SK-N-SH (cell line): ENCODE data around the gene EML1. TPM values are rescaled to one million over a fixed set of nuclear protein-coding genes. Genes with fewer than 3 reads are reported as not detected.

Source experiments
- CTCF ChIA-PET: fragments of 300-600, 350-600 bp; formaldehyde crosslinking; extraction: SDS; loops from one replicate; lab custom pipeline; 2021; lab: Yijun Ruan, JAX
- POLR2A ChIA-PET: fragments of 350-600 bp; sonication (Branson Sonifier 250); formaldehyde crosslinking; extraction: SDS; loops from one replicate; lab custom pipeline; 2020; ENCODE audit warnings: antibody characterized with exemption, inconsistent platforms; lab: Yijun Ruan, JAX
- DNase-seq: peaks from one replicate; pipeline ENCODE4 v3.0.0; 2012
- H2AFZ ChIP-seq: fragments of 200-600 bp; sonication (generic); 2 replicates; pipeline ENCODE4 v1.8.1; 2016; ENCODE audit warnings: antibody characterized with exemption, mild to moderate bottlenecking, low read depth
- H3F3A ChIP-seq: fragments of 200-600 bp; sonication (generic); replicated peaks from 2 replicates; pipeline ENCODE3; 2016; ENCODE audit warnings: antibody characterized with exemption, mild to moderate bottlenecking; ENCODE audit not compliant: insufficient read depth
- H3K27ac ChIP-seq, 2 experiments: fragments of 200-500 bp in 1 of 2; fragments of 200-600 bp in 1 of 2; sonication (Bioruptor generic) in 1 of 2; sonication (generic), shearing (Covaris generic) in 1 of 2; 2 replicates each; pipeline versions ENCODE4 v1.5.1 to v1.6.1; 2014 to 2016; ENCODE audit warnings: low read depth in 2 of 2, inconsistent platforms in 1 of 2, low read length in 1 of 2, mild to moderate bottlenecking in 1 of 2, mixed read lengths in 1 of 2
- H3K27me3 ChIP-seq: fragments of 200-600 bp; sonication (generic), shearing (Covaris generic); 2 replicates; pipeline ENCODE4 v1.6.1; 2016; ENCODE audit warnings: mixed run types; ENCODE audit not compliant: insufficient read depth
- H3K36me3 ChIP-seq, 2 experiments: fragments of 200-500 bp in 1 of 2; fragments of 200-600 bp in 1 of 2; sonication (Bioruptor generic) in 1 of 2; sonication (generic) in 1 of 2; replicated peaks in 1 of 2; 2 replicates each; pipeline versions ENCODE3 to v1.5.1; 2014 to 2016; ENCODE audit warnings: low read length in 1 of 2, mild to moderate bottlenecking in 1 of 2; ENCODE audit not compliant: insufficient read depth in 2 of 2, control insufficient read depth in 1 of 2
- H3K4me1 ChIP-seq, 2 experiments: fragments of 200-500 bp in 1 of 2; fragments of 200-600 bp in 1 of 2; sonication (Bioruptor generic) in 1 of 2; sonication (generic), shearing (Covaris generic) in 1 of 2; 2 replicates each; pipeline versions ENCODE4 v1.5.1 to v1.6.1; 2014 to 2016; ENCODE audit warnings: low read depth in 1 of 2, low read length in 1 of 2, mixed run types in 1 of 2; ENCODE audit not compliant: insufficient read depth in 2 of 2, control insufficient read depth in 1 of 2
- H3K4me2 ChIP-seq: fragments of 200-600 bp; sonication (generic), shearing (Covaris generic); 2 replicates; pipeline ENCODE4 v1.6.1; 2017; ENCODE audit warnings: mixed run types
- H3K4me3 ChIP-seq, 2 experiments: fragments of 200-500 bp in 1 of 2; fragments of 200-600 bp in 1 of 2; sonication (Bioruptor generic) in 1 of 2; sonication (generic), shearing (Covaris generic) in 1 of 2; 2 replicates each; pipeline versions ENCODE4 v1.5.1 to v1.8.1; 2014 to 2016; ENCODE audit warnings: low read depth in 2 of 2, inconsistent platforms in 1 of 2, low read length in 1 of 2, mild to moderate bottlenecking in 1 of 2, mixed read lengths in 1 of 2, moderate library complexity in 1 of 2
- H3K79me2 ChIP-seq: fragments of 200-600 bp; sonication (generic); 2 replicates; pipeline ENCODE4 v1.8.1; 2017; ENCODE audit warnings: mild to moderate bottlenecking; ENCODE audit not compliant: insufficient read depth
- H3K9ac ChIP-seq: fragments of 200-600 bp; sonication (generic); 2 replicates; pipeline ENCODE4 v1.6.1; 2017; ENCODE audit warnings: mixed run types
- H3K9me2 ChIP-seq: fragments of 200-600 bp; sonication (generic); 2 replicates; pipeline ENCODE4 v1.6.1; 2017; ENCODE audit warnings: mixed run types
- H3K9me3 ChIP-seq: fragments of 200-600 bp; sonication (generic); 2 replicates; pipeline ENCODE4 v1.6.1; 2017; ENCODE audit warnings: mixed run types, mild to moderate bottlenecking, moderate library complexity
- H4K20me1 ChIP-seq: fragments of 200-600 bp; sonication (generic); 2 replicates; pipeline ENCODE4 v1.6.1; 2017; ENCODE audit warnings: mild to moderate bottlenecking, mixed run types; ENCODE audit not compliant: insufficient read depth
- EP300 ChIP-seq, 2 experiments: IDR thresholded peaks; 2 replicates each; pipeline versions ENCODE4 v1.4.0 to v1.6.1; 2012; ENCODE audit warnings: borderline replicate concordance in 1 of 2, low read depth in 1 of 2, low read length in 1 of 2
- FOSL2 ChIP-seq: IDR thresholded peaks from 2 replicates; pipeline ENCODE4 v1.4.0; 2012; ENCODE audit warnings: low read depth, mild to moderate bottlenecking, moderate library complexity, borderline replicate concordance
- GABPA ChIP-seq: IDR thresholded peaks from 2 replicates; pipeline ENCODE4 v1.4.0; 2012; ENCODE audit warnings: low read depth, mild to moderate bottlenecking
- GATA2 ChIP-seq: sonication (generic); formaldehyde crosslinking; IDR thresholded peaks from 2 replicates; pipeline ENCODE4 v1.5.0; 2020; ENCODE audit warnings: mild to moderate bottlenecking, missing genetic modification reagents
- IRF3 ChIP-seq: fragments of 150-350 bp; IDR thresholded peaks from 2 replicates; pipeline ENCODE4 v1.6.1; 2016; ENCODE audit warnings: mild to moderate bottlenecking, low read depth, low read length
- MXI1 ChIP-seq: IDR thresholded peaks from 2 replicates; pipeline ENCODE4 v1.6.1; 2012; ENCODE audit warnings: mild to moderate bottlenecking, low read depth, low read length, improper control_type of control experiment
- NRF1 ChIP-seq: IDR thresholded peaks from 2 replicates; pipeline ENCODE4 v1.6.1; 2012; ENCODE audit warnings: low read depth, mild to moderate bottlenecking, low read length
- PBX3 ChIP-seq: IDR thresholded peaks from 2 replicates; pipeline ENCODE4; 2012
- POLR2AphosphoS5 ChIP-seq: IDR thresholded peaks from 2 replicates; pipeline ENCODE4 v1.6.1; 2012; ENCODE audit warnings: low read depth, low read length
- RAD21 ChIP-seq: IDR thresholded peaks from 2 replicates; pipeline ENCODE4 v1.6.1; 2012; ENCODE audit warnings: mild to moderate bottlenecking, low read length
- RCOR1 ChIP-seq: fragments of 150-350 bp; IDR thresholded peaks from 2 replicates; pipeline ENCODE4 v1.6.1; 2017; ENCODE audit warnings: antibody characterized with exemption, low read length
- REST ChIP-seq: IDR thresholded peaks from 2 replicates; pipeline ENCODE4 v1.6.1; 2012; ENCODE audit warnings: mild to moderate bottlenecking, low read depth, low read length, moderate library complexity
- RFX5 ChIP-seq: IDR thresholded peaks from 2 replicates; pipeline ENCODE4 v1.6.1; 2012; ENCODE audit warnings: mild to moderate bottlenecking, improper control_type of control experiment, low read length
- RXRA ChIP-seq: IDR thresholded peaks from 2 replicates; pipeline ENCODE4 v1.4.0; 2012; ENCODE audit warnings: low read depth, mild to moderate bottlenecking, borderline replicate concordance
- SMC3 ChIP-seq: IDR thresholded peaks from 2 replicates; pipeline ENCODE4 v1.6.1; 2012; ENCODE audit warnings: low read depth, low read length, improper control_type of control experiment
- WGBS: methylation state at CpG from one replicate; pipeline ENCODE4 v1.1.6; 2017; ENCODE audit warnings: low lambda C conversion rate; 5-methylcytosine and 5-hydroxymethylcytosine counted together
- polyA plus RNA-seq, 3 experiments: library from polyadenylated mRNA; depleted of rRNA; stranded (reverse); fragments of >200 nt; gene quantifications; 2 replicates each; pipeline ENCODE4 v1.2.3, GENCODE V29; 2012

EML1 gene
- polyA plus RNA-seq, 1 of the 3 experiments (the other 2 are of a cell fraction), result 6.3 TPM

- CTCF ChIA-PET, result interaction anchor here (0.6 to 1.1 kb wide), 2 partner anchors 45 to 122 kb away, joined by 3 read pairs; no protein-coding TSS in a partner anchor
- POLR2A ChIA-PET, result no interaction called here
Measured at GRCh38 chr14:99853206-99853605, 60.0 kb downstream of the EML1 start.

GRCh38 chr14:99854831-99855230 is 61.6 kb downstream of the EML1 start:
- Histone ChIP-seq H3K4me1 (peaks cover 0 to 3% of the 10 kb centered on the region in 2 experiments; a peak in 1 of 4 replicates), H3F3A (no peaks in the 10 kb centered on the region), H3K9ac (no peak overlapping the region), H3K4me2 (no peak overlapping the region), H3K27ac (no peak overlapping the region), H3K79me2 (no peaks in the 10 kb centered on the region), H3K36me3 (no peaks in the 10 kb centered on the region), H4K20me1 (no peaks in the 10 kb centered on the region), H2AFZ (no peak overlapping the region), H3K27me3 (no peaks in the 10 kb centered on the region), H3K9me2 (no peaks in the 10 kb centered on the region), H3K4me3 (no peak overlapping the region), H3K9me3 (no peaks in the 10 kb centered on the region)
- ChIA-PET POLR2A (no interaction called here), CTCF (interaction anchor here (0.6 kb wide), 1 partner anchor 32 kb away, joined by 3 read pairs; no protein-coding TSS in a partner anchor)
- DNase-seq, result no peak
- 74% methylated on average over 5 of the region's 5 CpGs for WGBS
- TF ChIP-seq RAD21 (no peak), PBX3 (no peak), RCOR1 (no peak), POLR2AphosphoS5 (no peak), FOSL2 (no peak), SMC3 (no peak), EP300 (IDR thresholded peaks at IDR 0.05; ENCODE audit: borderline replicate concordance in 1 of 2, low read depth in 1 of 2, low read length in 1 of 2) (no peak), GATA2 (CRISPR knock-in tag) (no peak), REST (no peak), NRF1 (no peak), GABPA (no peak), IRF3 (no peak), RXRA (no peak)

More at GRCh38 chr14:99853206-99853605, 60.0 kb downstream of the EML1 start:
- H3K9ac ChIP-seq, result no peak overlapping the region
- no peak overlapping the region for H2AFZ ChIP-seq
- no peaks in the 10 kb centered on the region for H4K20me1 ChIP-seq
- no peaks in the 10 kb centered on the region for H3F3A ChIP-seq
- no peak overlapping the region for H3K4me2 ChIP-seq
- H3K9me2 ChIP-seq, result no peaks in the 10 kb centered on the region
- WGBS, result 41% methylated on average over 4 of the region's 5 CpGs
- H3K79me2 ChIP-seq, result no peaks in the 10 kb centered on the region
- peaks cover 0 to 3% of the 10 kb centered on the region in 2 experiments; a peak in 1 of 4 replicates for H3K4me1 ChIP-seq
- H3K36me3 ChIP-seq, result peaks cover 0 to under 1% of the 10 kb centered on the region in 2 experiments
- H3K9me3 ChIP-seq, result no peaks in the 10 kb centered on the region; the same call in 1 of the 2 replicates
- H3K27me3 ChIP-seq, result no peaks in the 10 kb centered on the region
- H3K27ac ChIP-seq, result no peak overlapping the region
- TF ChIP-seq MXI1, result peak; percentile 45; the same call in 1 of the 2 replicates
- no peak for TF ChIP-seq RFX5
- TF ChIP-seq, all 33 proteins: peak for 1
- peak; percentile 50 for DNase-seq
- H3K4me3 ChIP-seq, result no peak overlapping the region
